ENCODE data around the gene ASTN2. TPM values are rescaled to one million over a fixed set of nuclear protein-coding genes. Genes with fewer than 3 reads are reported as not detected.

ASTN2 gene
- total RNA-seq, 2 donors from 2014 or later = 2.2 to 5.1 TPM

DNA sequence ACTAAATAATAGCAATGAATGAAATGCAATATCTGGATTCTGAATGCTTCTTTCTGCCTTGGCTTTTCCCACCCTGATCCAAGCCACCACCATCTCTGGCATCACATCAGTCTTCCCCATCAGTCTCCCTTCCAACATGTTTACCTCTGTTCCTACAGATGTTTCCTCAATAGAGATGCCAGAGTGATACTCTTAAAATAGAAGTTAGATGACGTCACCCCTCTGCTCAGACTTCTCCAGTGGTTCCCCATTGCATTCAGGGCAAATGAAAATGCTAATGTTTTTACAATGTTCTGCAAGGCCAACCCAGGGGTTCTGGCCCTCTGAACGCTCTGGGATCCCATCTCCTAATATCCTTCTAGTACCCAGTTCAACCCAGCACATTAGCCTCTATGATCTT lies 422.0 kb downstream of the ASTN2 start:
- no peaks in the 10 kb centered on the region for H3K36me3 Mint-ChIP-seq
- H3K27ac Mint-ChIP-seq = no peak overlapping the region
- peaks cover 12% of the 10 kb centered on the region for H3K9me3 Mint-ChIP-seq
- H3K4me1 Mint-ChIP-seq (ENCODE audit: low read depth in 2 of 2) = no peaks in the 10 kb centered on the region
- H3K4me3 Mint-ChIP-seq = no peak overlapping the region
- ATAC-seq = no peak
- no peak for DNase-seq (ENCODE audit: low spot score)
- no peaks in the 10 kb centered on the region for H3K27me3 Mint-ChIP-seq

DNA sequence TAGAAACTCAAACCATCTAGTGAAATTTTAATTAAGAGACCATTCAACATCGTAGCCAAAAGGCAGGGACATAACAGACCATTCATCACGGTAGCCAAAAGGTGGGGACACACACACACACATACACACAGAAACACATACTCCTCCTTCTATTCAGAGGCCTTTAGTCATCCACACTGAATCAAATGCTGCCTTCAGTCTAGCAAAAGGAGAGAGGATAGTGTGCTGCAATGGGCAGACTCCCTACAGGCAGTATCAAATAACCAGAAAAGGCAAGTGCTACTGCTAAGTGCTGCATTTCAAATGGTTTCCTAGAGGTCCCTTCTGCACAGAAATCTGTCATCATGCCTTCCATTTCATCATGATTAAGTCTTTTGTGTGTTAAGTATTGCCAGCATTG lies 423.8 kb downstream of the ASTN2 start:
- ATAC-seq (no peak), DNase-seq (ENCODE audit: low spot score) (no peak)
- Mint-ChIP-seq H3K36me3 (no peaks in the 10 kb centered on the region), H3K9me3 (peaks cover 12% of the 10 kb centered on the region), H3K27me3 (no peaks in the 10 kb centered on the region), H3K4me3 (no peak overlapping the region), H3K4me1 (ENCODE audit: low read depth in 2 of 2) (no peaks in the 10 kb centered on the region), H3K27ac (no peak overlapping the region)

DNA sequence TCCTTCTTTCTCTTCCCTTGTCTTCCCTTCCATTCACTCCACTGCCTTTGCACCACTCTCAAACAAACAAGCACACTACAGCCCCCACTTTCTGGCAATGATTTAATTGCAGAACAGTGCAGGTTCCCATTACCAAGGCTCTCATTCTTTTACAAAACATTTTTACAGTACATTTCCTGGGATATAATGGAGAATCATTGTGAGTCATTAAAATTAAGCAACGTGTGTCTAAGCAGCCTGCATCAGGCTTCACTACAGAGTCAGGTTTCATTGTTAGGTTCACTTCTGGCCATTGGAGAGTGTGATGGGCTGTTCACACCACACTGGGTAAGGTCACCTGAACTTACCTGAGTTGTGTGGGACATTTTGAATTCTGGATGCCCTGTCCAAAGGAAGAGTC lies 424.3 kb downstream of the ASTN2 start:
- Mint-ChIP-seq H3K36me3 (no peaks in the 10 kb centered on the region), H3K9me3 (peaks cover 12% of the 10 kb centered on the region), H3K27ac (no peak overlapping the region), H3K27me3 (no peaks in the 10 kb centered on the region), H3K4me1 (ENCODE audit: low read depth in 2 of 2) (no peaks in the 10 kb centered on the region), H3K4me3 (no peak overlapping the region)
- DNase-seq (ENCODE audit: low spot score) (no peak), ATAC-seq (no peak)

DNA sequence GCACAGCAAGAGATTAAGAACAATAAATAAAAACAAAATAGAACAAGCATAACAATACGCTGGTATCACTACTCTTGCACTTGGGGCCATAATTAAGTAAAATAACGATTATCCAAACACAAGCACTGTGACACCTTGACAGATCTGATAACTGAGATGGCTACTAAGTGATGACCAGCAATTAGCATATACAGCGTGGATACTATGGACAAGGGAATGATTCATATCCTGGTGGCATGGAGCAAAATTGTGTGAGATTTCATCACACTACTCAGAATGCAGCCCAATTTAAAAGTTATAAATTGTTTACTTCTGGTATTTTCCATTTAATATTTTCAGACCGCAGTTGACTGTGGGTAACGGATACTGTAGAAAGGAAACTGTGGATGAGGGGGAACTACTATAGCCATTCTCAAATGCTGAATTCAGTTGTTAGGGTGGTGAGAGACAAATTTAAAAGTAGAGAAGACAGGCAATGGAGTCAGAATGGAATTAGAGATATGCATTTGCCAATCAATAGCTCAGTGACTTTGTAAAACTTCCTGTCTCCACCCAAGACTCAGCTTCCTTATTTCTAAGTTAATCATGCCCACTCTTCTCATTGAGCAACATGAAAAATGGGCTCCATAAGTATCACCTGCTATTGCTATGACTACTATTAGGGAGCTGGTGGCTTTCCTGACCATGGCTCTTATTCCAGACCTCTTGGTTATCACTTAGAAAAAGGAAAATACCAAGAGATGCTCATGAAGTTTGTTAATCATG lies 427.0 kb downstream of the ASTN2 start:
- ATAC-seq (no peak), DNase-seq (ENCODE audit: low spot score) (no peak)
- Mint-ChIP-seq H3K27ac (no peak overlapping the region), H3K4me1 (ENCODE audit: low read depth in 2 of 2) (no peaks in the 10 kb centered on the region), H3K9me3 (peaks cover 11% of the 10 kb centered on the region), H3K27me3 (no peaks in the 10 kb centered on the region), H3K4me3 (no peak overlapping the region), H3K36me3 (no peaks in the 10 kb centered on the region)

DNA sequence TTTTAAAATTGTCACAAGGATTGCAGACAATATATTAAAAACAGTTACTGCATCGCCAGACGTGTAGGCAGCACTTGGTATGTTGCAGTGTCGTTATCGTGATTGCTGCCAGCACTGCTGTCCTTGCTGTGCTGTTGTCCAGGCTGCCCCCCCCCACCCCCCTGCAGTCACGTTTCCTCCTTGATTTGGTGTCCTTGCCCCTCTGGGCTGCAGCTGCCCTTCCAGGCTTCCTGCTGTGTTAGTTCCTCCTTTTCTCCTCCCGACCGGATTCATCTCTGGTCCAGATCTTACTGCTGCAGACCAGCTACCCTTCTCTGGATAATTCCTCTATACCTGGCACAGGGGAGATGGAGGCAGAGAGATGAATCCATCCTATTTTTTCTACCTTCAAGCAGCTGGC lies 428.8 kb downstream of the ASTN2 start:
- Mint-ChIP-seq H3K27me3 (no peaks in the 10 kb centered on the region), H3K4me3 (no peak overlapping the region), H3K27ac (no peak overlapping the region), H3K9me3 (peaks cover 10% of the 10 kb centered on the region), H3K4me1 (ENCODE audit: low read depth in 2 of 2) (no peaks in the 10 kb centered on the region), H3K36me3 (no peaks in the 10 kb centered on the region)
- ATAC-seq (no peak), DNase-seq (ENCODE audit: low spot score) (no peak)

DNA sequence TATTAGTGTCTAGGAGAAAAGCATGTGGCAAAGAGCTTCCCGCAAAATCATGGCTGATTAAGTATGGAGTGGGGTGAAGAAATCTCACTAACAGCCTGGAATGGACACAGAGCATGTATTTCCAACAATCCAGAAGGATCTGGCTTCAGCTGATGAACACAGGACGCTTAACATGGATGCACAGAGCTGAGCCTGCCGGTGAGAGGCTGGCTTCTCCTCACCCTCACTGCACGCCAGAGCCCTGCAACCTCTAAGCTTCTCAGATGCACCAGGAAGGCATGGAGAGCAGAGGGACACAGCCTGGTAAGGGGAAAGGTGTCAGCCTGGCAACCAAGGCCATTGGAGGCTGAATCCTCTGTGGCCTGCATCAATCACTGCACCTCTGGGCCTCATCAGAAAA lies 429.3 kb downstream of the ASTN2 start:
- H3K27me3 Mint-ChIP-seq = no peaks in the 10 kb centered on the region
- H3K36me3 Mint-ChIP-seq = no peaks in the 10 kb centered on the region
- H3K27ac Mint-ChIP-seq = no peak overlapping the region
- H3K9me3 Mint-ChIP-seq = peaks cover 10% of the 10 kb centered on the region
- DNase-seq (ENCODE audit: low spot score) = no peak
- H3K4me3 Mint-ChIP-seq = no peak overlapping the region
- H3K4me1 Mint-ChIP-seq (ENCODE audit: low read depth in 2 of 2) = no peaks in the 10 kb centered on the region
- ATAC-seq = no peak

DNA sequence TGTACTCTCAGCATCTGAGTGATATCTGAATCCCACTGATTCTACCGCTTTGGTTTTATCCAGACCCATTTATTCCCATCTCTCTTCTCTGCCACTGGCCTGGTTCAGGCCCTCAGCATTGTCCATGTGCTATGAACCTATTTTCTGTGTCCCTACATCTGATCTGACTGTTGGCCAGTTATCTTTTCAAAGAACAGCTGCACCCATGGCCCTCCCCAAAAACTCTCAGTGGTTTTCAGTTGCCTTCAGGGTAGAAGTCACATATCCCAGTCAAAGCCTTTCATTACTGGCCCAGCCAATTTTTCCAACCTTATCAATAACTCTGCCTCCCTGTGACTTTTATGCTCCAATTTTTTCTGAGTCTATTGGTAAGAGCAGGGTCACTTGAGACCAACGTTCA lies 430.7 kb downstream of the ASTN2 start:
- no peak overlapping the region for H3K27ac Mint-ChIP-seq
- DNase-seq (ENCODE audit: low spot score) (no peak), ATAC-seq (no peak)
- peaks cover 3% of the 10 kb centered on the region for H3K9me3 Mint-ChIP-seq
- H3K27me3 Mint-ChIP-seq = no peaks in the 10 kb centered on the region
- H3K4me3 Mint-ChIP-seq = no peak overlapping the region
- no peaks in the 10 kb centered on the region for H3K4me1 Mint-ChIP-seq (ENCODE audit: low read depth in 2 of 2)
- no peaks in the 10 kb centered on the region for H3K36me3 Mint-ChIP-seq

DNA sequence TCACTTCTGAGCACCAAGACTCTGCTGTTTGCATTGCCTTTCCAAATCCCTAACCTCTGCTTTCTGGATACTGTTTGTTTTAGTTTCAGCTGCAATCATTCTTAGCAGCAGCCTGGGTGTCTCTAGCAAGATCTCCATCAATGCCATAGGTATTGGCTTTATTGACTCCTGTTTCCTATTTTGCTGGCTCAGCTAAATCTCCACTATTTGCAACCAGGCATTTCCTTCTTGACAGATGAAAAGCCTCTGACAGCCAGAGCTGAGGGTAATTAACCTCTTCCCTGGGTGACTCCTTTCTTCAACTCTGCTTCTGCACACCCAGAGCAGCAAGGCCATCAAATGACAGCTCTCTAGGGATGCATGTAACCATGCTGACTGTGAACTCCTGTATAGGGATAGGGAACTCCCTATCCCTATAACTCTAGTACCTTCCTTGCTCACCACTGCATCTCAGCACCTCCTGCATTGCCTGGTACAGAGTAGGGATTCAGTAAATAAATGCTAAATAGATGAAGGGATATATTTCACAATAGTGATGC lies 434.2 kb downstream of the ASTN2 start:
- Mint-ChIP-seq H3K36me3 (no peaks in the 10 kb centered on the region), H3K27me3 (no peaks in the 10 kb centered on the region), H3K9me3 (peaks cover 10% of the 10 kb centered on the region), H3K4me1 (ENCODE audit: low read depth in 2 of 2) (no peaks in the 10 kb centered on the region), H3K27ac (no peak overlapping the region), H3K4me3 (no peak overlapping the region)
- ATAC-seq = no peak
- no peak for DNase-seq (ENCODE audit: low spot score)

DNA sequence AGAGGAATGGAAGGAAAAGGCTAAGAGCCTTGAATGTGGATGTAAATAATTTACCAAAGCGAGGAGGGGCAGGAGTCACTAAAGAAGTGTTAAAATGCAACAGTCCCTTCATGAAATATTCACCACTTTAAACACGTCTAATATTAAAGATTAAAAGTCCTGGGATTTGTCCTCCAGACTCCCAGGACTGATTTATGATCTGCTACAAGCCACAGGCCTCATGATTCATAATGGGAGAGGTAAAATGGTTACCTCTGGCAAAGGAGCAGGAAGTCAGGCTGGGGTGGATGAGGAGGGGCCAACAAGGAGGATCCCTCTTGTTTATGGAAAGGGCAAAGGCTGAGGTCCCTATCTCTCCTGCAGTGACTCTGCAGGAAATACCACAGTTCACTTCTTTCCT lies 435.4 kb downstream of the ASTN2 start:
- ATAC-seq (no peak), DNase-seq (ENCODE audit: low spot score) (no peak)
- no peaks in the 10 kb centered on the region for H3K4me1 Mint-ChIP-seq (ENCODE audit: low read depth in 2 of 2)
- no peaks in the 10 kb centered on the region for H3K36me3 Mint-ChIP-seq
- H3K27me3 Mint-ChIP-seq = no peaks in the 10 kb centered on the region
- no peak overlapping the region for H3K4me3 Mint-ChIP-seq
- no peak overlapping the region for H3K27ac Mint-ChIP-seq
- H3K9me3 Mint-ChIP-seq = peaks cover 7% of the 10 kb centered on the region

DNA sequence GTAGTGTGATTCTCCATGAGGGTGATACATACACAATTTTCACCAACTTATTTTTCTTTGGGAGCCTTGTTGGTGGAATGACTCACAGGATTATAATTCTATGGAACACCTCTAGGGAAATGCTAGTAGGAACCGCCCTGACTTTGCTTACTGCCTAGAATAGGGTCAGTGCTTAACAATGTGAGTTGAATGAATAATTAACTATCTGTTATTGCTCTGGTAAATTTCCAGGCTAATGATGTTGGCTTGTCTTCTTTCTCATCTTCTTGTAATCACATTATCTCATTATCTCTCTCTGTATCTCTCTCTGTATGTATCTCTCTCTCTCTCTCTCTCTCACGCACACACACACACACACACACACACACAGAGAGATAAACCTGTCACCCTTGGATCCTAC lies 436.7 kb downstream of the ASTN2 start:
- Mint-ChIP-seq H3K9me3 (peaks cover 7% of the 10 kb centered on the region), H3K4me1 (ENCODE audit: low read depth in 2 of 2) (no peaks in the 10 kb centered on the region), H3K36me3 (no peaks in the 10 kb centered on the region), H3K27ac (no peak overlapping the region), H3K27me3 (no peaks in the 10 kb centered on the region), H3K4me3 (no peak overlapping the region)
- no peak for ATAC-seq
- DNase-seq (ENCODE audit: low spot score) = no peak

DNA sequence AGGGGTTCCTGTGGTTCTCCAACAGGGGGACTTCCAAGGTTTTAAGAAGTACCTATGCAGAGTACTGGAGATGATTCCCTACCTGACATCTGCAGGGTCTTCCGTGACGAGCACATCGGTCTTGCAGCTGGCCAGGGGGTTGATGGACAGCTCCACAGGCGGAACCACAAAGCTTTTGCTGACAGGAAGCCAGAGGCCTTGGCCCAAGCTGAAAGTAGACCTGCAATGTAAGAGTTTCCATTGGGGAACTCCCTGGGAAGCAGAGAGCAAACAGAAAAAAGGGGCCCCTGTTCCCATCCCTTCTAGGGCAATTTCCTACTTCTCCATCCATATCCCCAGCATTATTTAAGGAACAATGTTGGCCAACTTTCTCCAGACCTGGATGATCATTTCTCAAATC lies 439.7 kb downstream of the ASTN2 start:
- H3K27ac Mint-ChIP-seq = no peak overlapping the region
- DNase-seq (ENCODE audit: low spot score) (no peak), ATAC-seq (no peak)
- H3K36me3 Mint-ChIP-seq = no peaks in the 10 kb centered on the region
- no peak overlapping the region for H3K4me3 Mint-ChIP-seq
- H3K27me3 Mint-ChIP-seq = no peaks in the 10 kb centered on the region
- H3K4me1 Mint-ChIP-seq (ENCODE audit: low read depth in 2 of 2) = no peaks in the 10 kb centered on the region
- peaks cover 10% of the 10 kb centered on the region for H3K9me3 Mint-ChIP-seq

DNA sequence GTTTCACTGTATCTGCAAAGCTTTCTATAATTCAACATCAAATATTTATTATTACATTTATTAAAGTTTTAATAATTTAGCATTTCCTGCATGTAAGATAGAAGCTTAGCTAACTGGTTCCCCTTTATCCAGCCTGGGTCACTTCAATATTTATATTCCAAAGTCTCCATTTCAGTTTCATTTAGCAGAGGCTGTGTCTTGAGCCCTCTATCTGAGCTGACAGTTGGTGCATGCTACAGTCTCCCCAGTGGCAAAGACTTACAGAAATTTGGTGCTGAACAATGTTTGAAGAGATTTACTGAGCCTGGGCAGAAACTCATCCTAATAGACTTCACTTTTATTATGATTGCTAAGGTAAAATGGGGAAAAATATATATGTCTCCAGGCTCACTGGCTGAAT lies 448.7 kb downstream of the ASTN2 start:
- Mint-ChIP-seq H3K27me3 (no peaks in the 10 kb centered on the region), H3K27ac (no peak overlapping the region), H3K9me3 (peaks cover 22% of the 10 kb centered on the region), H3K4me3 (no peak overlapping the region), H3K4me1 (ENCODE audit: low read depth in 2 of 2) (no peaks in the 10 kb centered on the region), H3K36me3 (no peaks in the 10 kb centered on the region)
- no peak for DNase-seq (ENCODE audit: low spot score)
- no peak for ATAC-seq

DNA sequence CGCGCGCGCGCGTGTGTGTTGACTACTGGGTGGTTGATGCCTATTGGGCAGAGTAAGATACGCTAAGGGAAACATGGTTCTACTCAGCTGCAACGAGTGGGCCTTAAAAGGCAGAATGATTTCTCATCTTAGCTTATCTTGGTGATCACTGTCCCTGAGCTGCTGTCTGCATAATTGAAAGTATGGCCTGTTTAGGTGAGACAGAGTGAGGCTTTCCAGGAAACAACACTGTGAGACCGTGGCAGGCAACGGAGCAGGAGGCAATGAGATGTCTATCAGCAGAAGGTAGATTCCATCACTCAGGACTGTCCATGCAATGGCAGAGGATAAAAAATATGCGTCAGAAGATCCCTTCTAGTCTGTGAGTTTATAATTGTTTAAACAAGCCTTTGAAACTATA lies 450.6 kb downstream of the ASTN2 start:
- DNase-seq (ENCODE audit: low spot score) (no peak), ATAC-seq (no peak)
- no peak overlapping the region for H3K4me3 Mint-ChIP-seq
- no peak overlapping the region for H3K27ac Mint-ChIP-seq
- H3K9me3 Mint-ChIP-seq = peaks cover 20% of the 10 kb centered on the region
- no peaks in the 10 kb centered on the region for H3K36me3 Mint-ChIP-seq
- no peaks in the 10 kb centered on the region for H3K27me3 Mint-ChIP-seq
- H3K4me1 Mint-ChIP-seq (ENCODE audit: low read depth in 2 of 2) = no peaks in the 10 kb centered on the region

DNA sequence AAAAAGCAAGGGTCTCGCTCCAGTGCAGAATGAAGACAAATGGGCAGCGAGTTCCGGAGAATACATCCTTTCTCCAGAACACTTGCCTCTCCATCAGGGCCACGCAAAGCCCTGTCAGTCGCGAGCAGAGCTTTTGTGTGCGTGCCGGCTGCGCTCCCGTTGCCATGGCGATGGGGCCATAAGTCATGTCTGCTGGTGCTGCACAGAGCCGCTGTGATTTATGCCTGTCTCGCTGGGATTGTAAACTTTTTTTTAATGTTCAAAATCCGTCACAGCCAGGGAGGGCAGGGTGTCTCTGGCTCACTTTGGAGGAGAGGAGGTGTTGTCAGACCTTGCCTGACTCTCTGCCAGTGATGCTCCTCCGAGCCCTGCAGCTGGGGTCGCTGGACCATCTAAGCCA lies 455.0 kb downstream of the ASTN2 start:
- Mint-ChIP-seq H3K27me3 (no peaks in the 10 kb centered on the region), H3K27ac (no peak overlapping the region), H3K9me3 (peaks cover 14% of the 10 kb centered on the region), H3K36me3 (no peaks in the 10 kb centered on the region), H3K4me3 (no peak overlapping the region), H3K4me1 (ENCODE audit: low read depth in 2 of 2) (no peaks in the 10 kb centered on the region)
- DNase-seq (ENCODE audit: low spot score) (no peak), ATAC-seq (no peak)

DNA sequence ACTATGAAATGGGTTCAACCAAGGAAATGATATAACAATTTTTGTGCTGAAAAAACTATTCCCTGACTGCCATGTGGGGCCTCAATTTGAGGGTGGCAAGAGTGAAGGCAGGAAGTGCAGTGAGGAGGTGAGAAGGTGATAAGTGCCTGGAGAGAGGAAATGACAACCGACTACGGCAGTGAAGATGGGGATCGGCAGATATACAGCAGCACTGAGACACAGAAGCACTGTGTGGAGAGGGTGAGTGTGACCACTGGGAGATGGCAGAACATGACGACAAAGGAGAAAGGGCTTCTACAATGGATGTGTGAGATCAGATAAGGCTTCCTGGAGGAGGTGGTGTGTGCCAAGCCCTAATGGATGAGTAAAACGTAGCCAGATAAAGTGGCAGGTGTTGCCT lies 456.0 kb downstream of the ASTN2 start:
- DNase-seq (ENCODE audit: low spot score) (no peak), ATAC-seq (no peak)
- Mint-ChIP-seq H3K27ac (no peak overlapping the region), H3K36me3 (no peaks in the 10 kb centered on the region), H3K4me1 (ENCODE audit: low read depth in 2 of 2) (no peaks in the 10 kb centered on the region), H3K9me3 (peaks cover 12% of the 10 kb centered on the region), H3K4me3 (no peak overlapping the region), H3K27me3 (no peaks in the 10 kb centered on the region)
